GM21367 (cell line): ENCODE results near the gene ESYT2.
"Not testable (repeated sequence)": the region's sequence is repeated elsewhere in the genome, so short reads cannot be mapped to it uniquely, and the experiment has no call there.

Experiments used
- ATAC-seq: cut with Tn5 transposase; IDR thresholded peaks from one replicate; pipeline ENCODE4 v1.9.1; 2021; ENCODE audit not compliant: unreplicated experiment

The ESYT2 gene

DNA sequence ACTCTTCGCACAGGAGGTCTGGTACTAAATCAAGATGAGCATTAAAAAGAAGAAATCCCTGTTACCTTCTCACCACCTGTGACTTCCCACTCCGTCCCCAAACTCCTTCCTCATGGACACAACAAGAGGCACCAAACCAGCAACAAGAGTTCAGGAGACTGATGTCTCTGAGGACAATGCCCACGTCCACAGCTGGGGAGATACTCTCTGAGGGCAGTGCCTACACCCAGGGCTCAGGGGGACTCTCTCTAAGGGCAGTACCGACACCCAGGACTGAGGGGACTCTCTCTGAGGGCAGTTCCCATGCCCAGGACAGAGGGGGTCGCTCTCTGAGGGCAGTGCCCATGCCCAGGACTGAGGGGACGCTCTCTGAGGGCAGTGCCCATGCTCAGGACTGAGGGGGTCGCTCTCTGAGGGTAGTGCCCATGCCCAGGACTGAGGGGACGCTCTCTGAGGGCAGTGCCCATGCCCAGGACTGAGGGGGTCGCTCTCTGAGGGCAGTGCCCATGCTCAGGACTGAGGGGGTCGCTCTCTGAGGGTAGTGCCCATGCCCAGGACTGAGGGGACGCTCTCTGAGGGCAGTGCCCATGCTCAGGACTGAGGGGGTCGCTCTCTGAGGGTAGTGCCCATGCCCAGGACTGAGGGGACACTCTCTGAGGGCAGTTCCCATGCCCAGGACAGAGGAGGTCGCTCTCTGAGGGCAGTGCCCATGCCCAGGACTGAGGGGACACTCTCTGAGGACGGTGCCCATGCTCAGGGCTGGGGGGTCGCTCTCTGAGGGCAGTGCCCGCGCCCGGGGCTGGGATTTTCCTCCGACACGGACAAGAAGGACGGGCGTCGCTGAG is 125.4 kb downstream of the ESYT2 start:
- ATAC-seq: not testable (repeated sequence)

GRCh38 chr7:158702944-158703343 is 126.4 kb downstream of the ESYT2 start:
- no peak for ATAC-seq

GRCh38 chr7:158702196-158702595 is 127.1 kb downstream of the ESYT2 start:
- no peak for ATAC-seq

- ATAC-seq: no peak
These were observed 129.3 kb downstream of the ESYT2 start for GRCh38 chr7:158700008-158700407.

- ATAC-seq: no peak
These were observed 130.0 kb downstream of the ESYT2 start for GRCh38 chr7:158699341-158699740.

- no peak for ATAC-seq
These were observed 130.6 kb downstream of the ESYT2 start for GRCh38 chr7:158698657-158699195.

DNA sequence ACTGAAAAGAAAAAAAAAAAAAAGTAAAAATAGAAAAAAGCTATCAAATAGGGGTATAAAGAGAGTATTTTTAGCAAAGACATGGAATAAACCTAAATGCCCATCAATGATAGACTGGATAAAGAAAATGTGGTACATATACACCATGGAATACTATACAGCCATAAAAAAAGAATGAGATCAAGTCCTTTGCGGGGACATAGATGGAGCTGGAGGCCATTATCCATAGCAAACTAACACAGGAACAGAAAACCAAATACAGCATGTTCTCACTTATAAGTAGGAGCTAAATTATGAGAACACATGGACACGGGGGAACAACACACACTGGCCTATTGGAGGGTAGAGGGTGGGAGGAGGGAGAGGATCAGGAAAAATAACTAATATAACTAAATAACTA is 131.7 kb downstream of the ESYT2 start:
- not testable (repeated sequence) for ATAC-seq

GRCh38 chr7:158695726-158696452 is 133.4 kb downstream of the ESYT2 start:
- ATAC-seq: peak; percentile 53

GRCh38 chr7:158695056-158695455 is 134.3 kb downstream of the ESYT2 start:
- no peak for ATAC-seq

DNA sequence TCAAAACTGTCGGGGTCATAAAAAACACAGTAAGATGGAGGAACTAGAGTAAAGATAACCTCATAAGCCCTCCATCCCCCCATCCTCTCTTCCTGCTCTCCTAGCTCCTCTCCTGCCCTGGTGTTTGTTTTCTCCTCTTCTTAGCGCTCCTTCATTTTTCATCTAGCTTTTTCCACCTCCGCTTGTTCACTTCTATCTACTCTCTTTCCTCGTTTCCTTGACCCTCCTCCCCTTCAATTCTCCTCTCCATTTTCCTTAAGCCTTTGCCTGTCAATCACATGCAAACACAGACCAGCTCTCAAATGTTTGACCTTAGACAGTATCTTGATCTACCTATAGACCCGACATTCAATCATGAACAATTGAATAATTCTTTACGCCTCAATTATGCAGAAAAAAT is 134.7 kb downstream of the ESYT2 start:
- no peak for ATAC-seq

GRCh38 chr7:158689488-158689887 is 139.8 kb downstream of the ESYT2 start:
- no peak for ATAC-seq

DNA sequence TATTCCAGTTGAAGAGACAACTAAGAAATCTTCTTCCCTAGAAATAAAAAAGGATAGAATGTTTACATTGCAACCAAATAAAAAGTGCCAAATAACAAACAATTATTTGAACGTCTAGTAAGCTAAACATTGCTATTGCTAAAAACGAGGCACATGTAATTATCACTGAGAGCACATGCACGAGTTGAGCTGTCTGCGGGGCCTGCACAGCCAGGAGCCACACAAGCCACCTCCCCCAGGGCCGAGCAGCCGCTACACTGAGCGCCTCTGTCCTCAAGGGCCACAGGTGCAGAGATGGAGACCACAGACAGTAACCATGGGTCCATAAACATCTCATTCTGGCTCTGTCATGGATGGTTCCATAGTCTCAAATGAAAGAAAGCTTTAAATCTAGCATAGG is 141.9 kb downstream of the ESYT2 start:
- ATAC-seq: no peak

DNA sequence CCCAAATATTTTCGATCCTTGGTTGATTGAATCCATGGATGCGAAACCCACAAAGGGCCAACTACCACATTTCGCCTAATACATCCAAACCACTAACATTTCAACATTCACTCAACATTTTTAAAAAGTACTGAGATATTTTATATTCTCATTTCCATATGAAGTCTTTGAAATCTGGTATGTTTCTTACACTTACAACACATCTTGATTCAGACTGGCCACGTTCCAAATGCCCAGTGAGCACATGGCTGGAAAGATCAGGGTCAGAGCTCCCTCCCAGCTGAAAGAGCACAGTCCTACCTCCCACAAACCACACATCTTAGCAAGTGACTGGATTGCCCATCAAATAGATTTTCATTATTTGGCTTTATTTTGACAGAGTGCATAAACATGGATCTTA is 143.6 kb downstream of the ESYT2 start:
- no peak for ATAC-seq

DNA sequence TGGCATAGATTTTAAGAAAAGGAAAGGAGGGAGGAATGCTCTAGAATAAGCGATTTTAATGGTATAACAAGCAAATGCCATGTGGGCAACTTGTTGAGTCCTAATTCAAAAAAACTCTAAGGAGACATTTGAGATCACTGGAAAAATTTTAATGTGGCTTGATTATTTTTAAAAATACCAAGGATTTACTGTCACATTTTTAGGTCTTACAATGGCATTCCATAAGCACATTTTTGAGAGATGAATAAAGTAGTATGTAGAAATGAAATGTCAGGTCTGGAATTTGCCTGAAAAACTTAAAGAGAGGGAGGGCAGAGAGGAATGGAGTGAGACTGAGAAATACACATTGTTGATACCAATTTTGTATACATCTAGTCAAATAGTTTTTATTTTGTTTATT is 145.0 kb downstream of the ESYT2 start:
- ATAC-seq: no peak

DNA sequence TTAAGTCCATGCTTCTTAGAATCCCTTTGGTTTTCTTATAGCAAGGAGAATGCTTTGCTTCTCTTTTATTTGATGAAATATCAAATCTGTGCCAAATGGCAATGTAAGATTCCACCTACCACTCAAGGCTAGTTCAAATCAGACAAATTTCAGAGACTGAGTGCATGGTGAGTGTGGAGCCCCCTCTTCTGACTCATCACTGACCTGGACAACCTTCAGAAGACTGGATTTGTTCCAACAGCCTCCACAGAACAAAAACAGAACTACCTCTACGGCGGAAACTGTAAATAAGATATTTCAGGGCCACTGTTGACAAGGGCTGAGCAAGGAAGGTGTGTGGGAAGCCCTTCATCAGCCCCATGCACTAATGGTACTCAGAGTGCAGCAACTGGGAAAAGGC is 145.8 kb downstream of the ESYT2 start:
- ATAC-seq: no peak

GRCh38 chr7:158682456-158682855 is 146.9 kb downstream of the ESYT2 start:
- ATAC-seq: no peak
